ENCODE measurements around the gene UBQLN2.
"Not testable (repeated sequence)": the region's sequence is repeated elsewhere in the genome, so short reads cannot be mapped to it uniquely, and the experiment has no call there.

UBQLN2 gene

GRCh38 chrX:56563231-56564161 lies at the start of gene UBQLN2:
UBQLN2 (plus strand) TSS chrX:56563627; CDS start chrX:56563874, 247 bp downstream.
- DNase-seq, result peak; percentile 50

- no peak for DNase-seq
Observed at GRCh38 chrX:56519642-56520041, 43.8 kb upstream of the UBQLN2 start.

- not testable (repeated sequence) for DNase-seq
Observed at GRCh38 chrX:56529482-56530007, 33.9 kb upstream of the UBQLN2 start.

- no peak for DNase-seq
Observed at GRCh38 chrX:56530011-56530410, 33.4 kb upstream of the UBQLN2 start.

DNA sequence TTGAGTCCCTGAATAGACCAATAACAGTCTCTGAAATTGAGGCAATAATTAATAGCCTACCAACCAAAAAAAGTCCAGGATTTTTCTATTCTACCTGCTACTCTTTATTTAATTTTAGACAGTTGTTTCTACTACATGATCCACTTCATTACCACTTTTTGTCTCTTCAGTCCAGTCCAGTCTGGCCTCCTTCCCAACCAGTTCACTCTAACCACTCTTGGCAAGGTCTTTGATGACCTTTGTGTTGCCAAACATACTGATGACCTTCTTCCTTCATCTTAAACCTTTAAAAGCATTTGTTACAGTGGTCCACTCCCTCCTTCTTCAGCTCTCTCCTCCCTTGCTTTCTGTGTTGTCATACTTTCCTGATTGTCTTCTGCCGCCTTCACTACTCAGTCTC lies 12.8 kb upstream of the UBQLN2 start:
- DNase-seq, result no peak

DNA sequence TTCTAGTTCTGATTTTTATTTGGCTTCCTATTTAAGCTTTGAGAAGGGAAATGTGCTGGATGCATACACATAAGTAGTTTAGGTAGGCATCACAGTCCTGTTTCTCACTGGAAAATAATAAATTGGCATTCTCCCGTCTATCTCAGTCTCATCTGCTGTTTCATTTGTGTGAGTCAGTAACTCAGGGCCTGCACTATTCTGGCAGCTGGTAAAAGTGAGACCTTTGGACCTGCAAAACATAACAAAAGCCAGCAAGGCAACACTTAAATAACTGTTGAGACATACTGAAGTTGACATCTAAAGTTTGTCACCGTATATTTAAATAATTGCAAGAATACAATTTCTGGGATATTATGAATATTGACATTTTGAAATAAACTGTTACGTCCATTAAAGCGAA lies 8.6 kb upstream of the UBQLN2 start:
- no peak for DNase-seq

DNA sequence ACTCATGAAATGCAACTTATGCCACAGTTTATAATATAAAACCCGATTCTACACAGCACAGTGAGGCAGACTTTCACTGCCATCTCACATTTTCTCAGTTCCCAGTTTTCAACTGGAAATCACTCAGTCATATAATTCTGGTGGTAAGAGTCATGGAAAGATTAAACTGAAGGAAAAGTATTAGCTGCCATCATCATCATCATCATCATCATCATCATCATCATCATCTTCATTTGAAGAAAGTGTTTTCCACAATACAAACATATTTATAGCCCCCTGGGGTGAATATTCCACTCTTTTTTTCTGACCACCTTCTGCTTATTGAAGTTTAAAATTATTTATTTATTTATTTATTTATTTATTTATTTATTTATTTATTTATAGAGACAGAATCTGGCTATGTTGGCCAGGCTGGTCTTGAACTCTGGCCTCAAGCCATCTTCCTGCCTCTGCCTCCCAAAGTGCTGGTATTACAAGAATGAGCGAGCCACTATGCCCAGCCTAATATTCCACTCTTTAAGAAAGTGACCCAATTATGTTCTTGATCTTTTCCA lies 6.0 kb upstream of the UBQLN2 start:
- DNase-seq, result no peak

- DNase-seq, result peak; percentile 7
Observed at GRCh38 chrX:56564164-56564885, 898 bp downstream of the UBQLN2 start.

- no peak for DNase-seq
Observed at GRCh38 chrX:56564921-56565840, 1.8 kb downstream of the UBQLN2 start.

DNA sequence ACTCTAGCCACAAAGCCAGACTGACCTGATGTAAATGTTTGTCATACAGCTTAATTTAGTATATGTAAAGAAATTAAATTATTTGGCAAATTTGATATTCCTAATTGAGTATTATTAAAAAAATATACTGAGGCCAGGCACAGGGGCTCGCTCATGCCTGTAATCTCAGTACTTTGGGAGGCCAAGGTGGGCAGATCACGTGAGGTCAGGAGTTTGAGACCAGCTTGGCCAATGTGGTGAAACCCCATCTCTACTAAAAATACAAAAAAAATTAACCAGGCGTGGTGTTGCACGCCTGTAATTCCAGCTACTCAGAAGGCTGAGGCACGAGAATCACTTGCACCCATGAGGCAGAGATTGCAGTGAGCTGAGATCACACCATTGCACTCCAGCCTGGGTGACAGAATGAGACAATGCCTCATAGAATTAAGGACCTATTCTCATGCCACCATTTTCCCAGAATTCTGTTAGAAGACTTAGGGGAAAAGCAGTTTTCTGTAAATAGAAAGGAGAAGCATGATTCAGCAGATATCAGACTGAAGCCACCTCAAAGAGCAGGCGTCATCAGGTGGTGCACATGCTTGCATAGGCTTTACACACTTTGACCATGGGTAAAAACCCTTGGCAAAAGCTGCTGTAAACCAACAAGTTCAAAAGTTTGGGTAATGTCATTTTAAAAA lies 6.1 kb downstream of the UBQLN2 start:
- no peak for DNase-seq

- DNase-seq, result no peak
Observed at GRCh38 chrX:56572975-56573374, 9.5 kb downstream of the UBQLN2 start.

DNA sequence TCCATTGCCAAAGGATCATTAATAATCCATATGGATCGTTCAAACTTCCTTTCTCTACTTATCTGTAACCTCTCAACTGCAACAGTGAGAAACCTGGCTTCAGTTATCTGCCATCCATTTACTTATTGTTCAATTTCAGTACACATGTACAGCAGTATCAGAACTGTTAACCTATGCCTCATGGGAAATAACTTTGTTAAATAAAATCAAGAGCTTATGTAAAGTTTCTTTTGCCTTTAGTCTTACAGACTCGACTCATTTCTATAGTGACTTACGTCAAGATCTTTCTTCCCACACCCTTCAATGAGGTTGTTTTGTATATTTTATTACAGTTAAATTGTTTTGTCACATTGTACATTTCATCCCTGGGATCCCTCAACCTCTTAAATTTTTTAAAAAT lies 11.4 kb downstream of the UBQLN2 start:
- no peak for DNase-seq

DNA sequence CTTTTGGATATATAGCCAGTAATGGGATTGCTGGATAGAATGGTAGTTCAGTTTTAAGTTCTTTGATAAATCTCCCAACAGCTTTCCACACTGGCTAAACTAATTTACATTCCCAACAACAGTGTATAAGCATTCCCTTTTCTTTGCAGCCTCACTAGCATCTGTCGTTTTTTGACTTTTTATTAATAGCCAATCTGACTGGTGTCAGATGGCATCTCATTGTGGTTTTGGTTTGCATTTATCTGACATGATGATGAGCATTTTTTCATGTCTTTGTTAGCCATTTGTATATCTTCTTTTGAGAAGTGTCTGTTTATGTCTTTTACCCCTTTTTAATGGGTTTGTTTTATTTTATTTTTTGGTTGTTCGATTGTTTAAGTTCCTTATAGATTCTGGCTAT lies 13.3 kb downstream of the UBQLN2 start:
- no peak for DNase-seq

- no peak for DNase-seq
Observed at GRCh38 chrX:56588397-56589188, 25.2 kb downstream of the UBQLN2 start.

- not testable (repeated sequence) for DNase-seq
Observed at GRCh38 chrX:56591830-56592229, 28.4 kb downstream of the UBQLN2 start.

GRCh38 chrX:56600141-56600540 lies 36.7 kb downstream of the UBQLN2 start:
- DNase-seq, result no peak

DNA sequence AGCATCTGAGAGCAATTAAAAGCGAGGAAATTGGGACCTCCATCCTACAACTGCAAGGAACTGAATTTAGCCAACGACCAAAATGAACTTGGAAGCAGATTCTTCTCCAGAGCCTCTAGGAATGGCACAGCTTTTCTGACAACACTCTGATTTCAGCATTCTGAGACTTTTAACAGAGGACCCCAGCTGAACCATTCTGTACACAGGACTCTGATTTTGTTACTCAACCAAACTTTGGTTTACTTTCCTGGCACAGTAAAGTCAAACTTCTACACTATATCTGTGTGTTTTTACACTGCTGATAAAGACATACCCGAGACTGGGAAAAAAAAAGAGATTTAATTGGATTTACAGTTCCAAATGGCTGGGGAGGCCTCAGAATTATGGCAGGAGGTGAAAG lies 37.6 kb downstream of the UBQLN2 start:
- DNase-seq, result no peak

DNA sequence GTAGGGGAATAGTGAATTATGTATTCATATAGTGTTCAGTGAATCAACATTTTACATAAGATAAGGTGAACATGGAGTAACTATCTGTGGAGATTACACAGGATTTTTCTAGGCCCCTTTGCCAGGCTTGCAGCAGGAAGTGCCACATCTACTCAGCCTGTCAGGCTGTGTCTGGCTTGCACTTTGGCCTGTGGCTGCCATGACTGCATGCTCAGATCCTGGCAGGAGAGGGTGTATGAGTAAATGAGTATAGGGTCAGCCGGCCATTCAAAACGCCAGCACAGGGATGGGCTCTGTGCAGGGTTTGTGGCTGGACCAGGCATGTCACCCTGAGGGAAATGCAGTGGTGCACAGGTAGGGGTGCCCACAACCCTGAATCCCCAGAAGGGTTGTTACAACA lies 51.9 kb downstream of the UBQLN2 start:
- DNase-seq, result no peak

Data from DMS79 treated with DMSO at 0.1 percent for 48 hours (cell line).